Neuron (in vitro differentiated cells): Measurements from ENCODE around the gene PRPSAP1.
A peak's percentile ranks its signal among the peaks of the same experiment; 100 is the strongest.
"Not testable (repeated sequence)": the region's sequence is repeated elsewhere in the genome, so short reads cannot be mapped to it uniquely, and the experiment has no call there.

ENCODE experiments used
- H2AFZ ChIP-seq: one replicate; pipeline ENCODE4 v1.6.1; 2013; ENCODE audit warnings: low read depth, mild to moderate bottlenecking, inconsistent platforms, low read length, moderate library complexity
- H3K27me3 ChIP-seq: one replicate; pipeline ENCODE4 v1.6.1; 2013; ENCODE audit warnings: low read length; ENCODE audit not compliant: insufficient read depth
- H3K36me3 ChIP-seq: one replicate; pipeline ENCODE4 v1.6.1; 2013; ENCODE audit warnings: low read length; ENCODE audit not compliant: insufficient read depth
- H3K4me1 ChIP-seq: one replicate; pipeline ENCODE4 v1.6.1; 2013; ENCODE audit warnings: low read length; ENCODE audit not compliant: insufficient read depth
- H3K4me3 ChIP-seq: 2 replicates; pipeline ENCODE4 v1.5.1; 2013; ENCODE audit warnings: mild to moderate bottlenecking, low read length, moderate library complexity
- H3K9me3 ChIP-seq: one replicate; pipeline ENCODE4 v1.6.1; 2013; ENCODE audit warnings: low read length

The PRPSAP1 gene

DNA sequence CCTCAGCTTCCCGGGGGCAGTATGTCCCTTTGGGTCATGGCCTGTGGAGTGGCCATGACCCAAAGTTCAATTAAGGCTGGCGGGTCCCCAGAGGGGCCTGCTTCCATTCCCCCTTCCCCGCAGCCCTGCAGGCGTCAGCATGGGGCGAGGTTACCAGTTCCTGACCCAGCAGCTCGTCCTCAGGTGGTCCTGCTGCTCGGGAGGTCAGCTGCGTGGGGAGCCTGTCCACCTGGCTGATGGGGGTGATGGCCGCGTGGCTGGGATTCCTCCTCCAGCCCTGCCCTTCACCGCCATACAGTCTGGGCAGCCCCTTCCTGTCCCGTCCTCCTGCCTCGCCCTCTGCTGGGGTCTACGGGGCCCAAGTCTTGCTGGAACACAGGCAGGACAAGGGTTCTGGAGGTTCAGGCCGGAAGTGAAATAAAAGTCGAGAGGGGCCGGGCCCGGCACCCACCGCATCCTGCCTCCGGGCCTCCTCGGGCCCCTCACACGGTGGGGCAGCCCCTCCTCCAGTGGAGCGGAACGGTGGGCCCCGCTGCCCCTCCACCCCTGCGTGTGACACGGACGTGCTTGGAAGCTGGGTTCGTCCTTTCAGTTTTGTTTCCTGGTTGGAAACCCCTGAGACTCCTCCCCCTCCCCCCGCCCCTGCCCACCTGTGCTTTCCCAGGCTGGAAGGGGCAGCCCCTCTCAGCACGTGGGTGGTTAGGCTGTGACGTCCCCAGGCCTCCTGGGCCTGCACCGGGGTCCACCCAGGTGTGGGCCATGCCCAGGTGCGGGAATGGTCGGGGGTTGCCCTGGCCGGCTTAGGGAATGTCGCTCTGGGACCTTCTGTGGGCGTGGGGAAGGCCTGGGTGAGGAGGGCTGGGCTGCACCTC lies 81.8 kb downstream of the PRPSAP1 start:
- H3K27me3 ChIP-seq: no peaks in the 10 kb centered on the region
- no peaks in the 10 kb centered on the region for H3K9me3 ChIP-seq
- no peak overlapping the region for H2AFZ ChIP-seq
- H3K36me3 ChIP-seq: peaks cover 22% of the 10 kb centered on the region
- no peak overlapping the region for H3K4me3 ChIP-seq
- peaks cover 7% of the 10 kb centered on the region for H3K4me1 ChIP-seq

DNA sequence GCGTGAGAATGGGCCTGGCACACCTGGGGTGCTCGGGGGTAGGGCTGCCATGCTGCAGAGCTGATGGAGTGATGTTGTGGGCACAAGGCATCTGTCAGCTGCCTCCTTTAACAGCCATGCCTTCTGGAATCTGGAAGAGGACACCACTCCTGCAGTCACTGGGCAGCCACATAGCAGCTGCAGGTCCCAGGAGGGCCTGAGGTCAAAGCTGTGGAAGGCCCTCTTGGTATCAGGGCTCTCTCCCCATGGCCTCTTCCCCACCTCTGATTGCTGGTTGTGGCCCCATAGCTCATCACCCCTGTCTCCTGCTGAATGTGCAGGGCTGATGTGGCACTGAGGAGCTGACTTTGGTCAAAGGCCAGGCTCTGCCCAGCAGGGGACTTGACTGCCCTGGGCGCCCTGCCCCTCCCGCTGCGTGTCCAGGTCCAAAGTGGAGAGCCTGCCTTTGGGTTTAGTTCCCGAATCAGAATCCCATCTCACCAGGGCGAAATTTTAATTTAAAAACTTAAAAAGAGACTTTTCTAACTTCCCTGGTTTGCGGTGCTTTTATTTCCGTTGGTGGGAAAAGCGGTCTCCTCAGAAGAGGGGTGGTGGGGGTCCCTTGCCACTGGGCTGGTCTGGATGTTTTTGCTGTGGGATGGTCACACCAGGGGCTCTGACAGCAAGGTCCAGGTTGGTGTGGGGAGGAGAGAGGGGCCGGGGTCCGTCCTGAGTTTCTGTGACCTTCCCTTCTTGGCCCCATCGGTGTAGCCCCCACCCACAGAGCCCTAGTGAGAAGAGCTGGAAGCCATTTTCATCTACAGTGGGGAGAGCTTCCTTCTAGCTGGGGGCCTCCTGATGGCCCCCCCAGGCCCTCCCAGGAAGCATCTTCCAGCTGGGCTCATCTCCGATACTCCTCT lies 82.7 kb downstream of the PRPSAP1 start:
- Histone ChIP-seq H3K36me3 (peaks cover 22% of the 10 kb centered on the region), H3K4me1 (peaks cover 13% of the 10 kb centered on the region), H3K27me3 (no peaks in the 10 kb centered on the region), H2AFZ (no peak overlapping the region), H3K4me3 (no peak overlapping the region), H3K9me3 (no peaks in the 10 kb centered on the region)

DNA sequence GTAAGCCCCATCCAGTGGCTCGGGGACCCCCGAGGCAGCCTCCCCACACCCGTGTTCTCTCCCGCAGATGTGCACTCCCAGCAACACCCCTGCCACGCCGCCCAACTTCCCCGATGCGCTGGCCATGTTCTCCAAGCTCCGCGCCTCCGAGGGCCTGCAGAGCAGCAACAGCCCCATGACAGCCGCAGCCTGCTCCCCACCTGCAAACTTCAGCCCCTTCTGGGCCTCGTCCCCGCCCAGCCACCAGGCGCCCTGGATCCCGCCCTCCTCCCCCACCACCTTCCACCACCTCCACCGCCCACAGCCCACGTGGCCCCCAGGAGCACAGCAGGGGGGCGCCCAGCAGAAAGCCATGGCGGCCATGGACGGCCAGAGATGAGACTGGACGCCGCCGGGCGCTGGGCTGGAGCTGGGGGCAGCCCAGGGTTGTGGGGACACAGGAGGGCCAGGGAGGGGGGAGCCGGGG lies 83.6 kb downstream of the PRPSAP1 start:
- H3K36me3 ChIP-seq: peaks cover 22% of the 10 kb centered on the region
- no peak overlapping the region for H2AFZ ChIP-seq
- H3K4me1 ChIP-seq: peaks cover 13% of the 10 kb centered on the region
- no peak overlapping the region for H3K4me3 ChIP-seq
- no peaks in the 10 kb centered on the region for H3K27me3 ChIP-seq
- no peaks in the 10 kb centered on the region for H3K9me3 ChIP-seq

DNA sequence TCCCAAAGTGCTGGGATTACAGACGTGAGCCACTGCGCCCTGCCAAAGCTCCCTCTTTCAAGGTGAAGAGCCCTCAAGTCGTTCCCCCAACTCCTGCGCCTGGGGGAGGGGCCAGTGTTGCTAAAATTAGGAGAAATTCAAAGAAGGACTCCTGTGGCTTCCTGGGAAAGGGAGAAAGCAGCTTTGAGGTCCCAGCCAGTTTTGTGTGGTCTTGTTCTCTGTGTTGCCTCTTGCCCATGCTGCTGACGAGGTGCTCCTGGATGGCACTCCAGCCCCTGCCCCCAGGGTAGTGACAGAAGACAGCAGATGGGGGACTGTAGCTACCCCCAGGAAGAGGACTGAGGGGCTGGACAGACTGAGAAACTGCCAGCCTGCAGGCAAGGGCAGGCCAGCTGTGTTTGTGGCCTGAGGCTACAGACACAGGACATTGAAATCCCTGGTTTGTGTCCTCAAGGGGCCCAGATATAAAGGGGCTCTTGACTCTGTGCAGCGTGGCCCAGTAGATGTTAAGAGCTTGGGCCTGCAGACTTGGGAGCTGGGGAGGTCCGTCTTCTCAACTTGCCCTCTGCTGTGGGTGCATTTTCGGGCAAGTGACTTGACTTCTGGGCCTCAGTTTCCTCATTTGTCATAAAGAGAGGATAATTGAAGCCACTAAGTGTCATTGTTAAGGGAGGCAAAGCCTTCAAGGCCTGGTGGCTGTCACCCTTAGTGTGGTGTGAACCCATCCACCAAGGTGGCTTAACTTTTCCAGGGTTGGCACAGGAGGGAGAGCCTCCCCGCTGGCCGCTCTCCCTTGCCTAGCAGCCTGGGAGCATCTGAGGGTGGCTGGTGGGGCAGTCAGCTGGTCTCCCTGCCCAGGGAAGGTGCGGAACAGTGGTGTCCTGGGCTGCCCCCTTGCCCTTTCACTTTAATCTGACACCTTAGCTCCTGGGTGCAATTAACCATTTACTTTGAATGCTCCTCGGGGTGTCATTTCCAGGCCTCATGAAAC lies 84.4 kb downstream of the PRPSAP1 start:
- H3K36me3 ChIP-seq: peaks cover 22% of the 10 kb centered on the region
- no peaks in the 10 kb centered on the region for H3K9me3 ChIP-seq
- H3K4me1 ChIP-seq: peaks cover 17% of the 10 kb centered on the region
- no peaks in the 10 kb centered on the region for H3K27me3 ChIP-seq
- H2AFZ ChIP-seq: no peak overlapping the region
- H3K4me3 ChIP-seq: no peak overlapping the region

DNA sequence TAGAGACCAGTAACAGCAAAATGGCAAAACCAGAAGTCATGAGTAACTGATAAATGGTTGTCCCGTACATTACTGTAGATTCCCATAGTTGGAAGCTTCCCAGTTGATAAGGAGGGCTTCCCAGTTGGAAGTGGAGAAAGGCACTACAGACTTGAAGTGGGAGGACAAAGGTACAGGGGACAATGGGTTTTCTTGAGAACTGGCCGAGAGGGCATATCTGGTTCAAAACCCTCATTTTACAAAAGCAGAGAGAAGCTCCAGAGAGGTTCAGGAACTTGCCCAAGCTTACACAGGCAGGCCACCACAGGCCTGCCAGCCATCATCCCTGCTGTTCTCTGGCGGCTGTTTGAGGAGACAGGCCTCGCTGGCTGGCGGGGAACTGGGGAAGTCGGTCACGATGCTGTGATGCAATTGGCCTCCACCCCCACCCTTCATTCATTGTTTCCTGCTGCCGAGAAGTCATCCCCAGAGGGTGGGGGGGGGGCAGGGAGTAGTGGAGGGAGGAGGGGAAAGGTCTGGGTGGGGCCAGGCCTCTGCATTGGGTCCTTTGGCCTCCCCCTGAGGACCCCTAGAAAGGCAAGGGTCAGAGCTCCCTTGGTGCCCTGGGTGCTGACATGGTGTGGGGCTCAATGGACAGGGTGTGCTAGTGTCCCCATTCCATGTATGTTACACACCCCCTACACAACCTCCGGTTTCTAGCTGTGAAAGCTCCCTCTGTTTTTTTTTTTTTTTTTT lies 85.5 kb downstream of the PRPSAP1 start:
- Histone ChIP-seq H3K36me3 (peaks cover 22% of the 10 kb centered on the region), H3K4me1 (peaks cover 19% of the 10 kb centered on the region), H2AFZ (no peak overlapping the region), H3K27me3 (no peaks in the 10 kb centered on the region), H3K9me3 (no peaks in the 10 kb centered on the region), H3K4me3 (no peak overlapping the region)

DNA sequence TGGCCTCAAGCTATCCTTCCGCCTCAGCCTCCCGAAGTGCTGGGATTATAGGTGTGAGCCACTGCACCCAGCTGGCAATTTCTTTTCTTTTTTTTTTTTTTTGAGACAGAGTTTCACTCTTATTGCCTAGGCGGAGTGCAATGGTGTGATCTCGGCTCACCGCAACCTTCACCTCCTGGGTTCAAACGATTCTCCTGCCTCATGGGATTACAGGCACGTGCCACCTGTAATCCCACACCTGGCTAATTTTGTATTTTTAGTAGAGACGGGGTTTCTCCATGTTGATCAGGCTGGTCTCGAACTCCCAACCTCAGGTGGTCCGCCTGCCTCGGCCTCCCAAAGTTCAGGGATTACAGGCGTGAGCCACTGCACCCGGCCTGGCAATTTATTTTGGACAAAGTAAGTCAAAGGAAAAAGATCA lies 86.1 kb downstream of the PRPSAP1 start:
- H3K27me3 ChIP-seq: not testable (repeated sequence)

DNA sequence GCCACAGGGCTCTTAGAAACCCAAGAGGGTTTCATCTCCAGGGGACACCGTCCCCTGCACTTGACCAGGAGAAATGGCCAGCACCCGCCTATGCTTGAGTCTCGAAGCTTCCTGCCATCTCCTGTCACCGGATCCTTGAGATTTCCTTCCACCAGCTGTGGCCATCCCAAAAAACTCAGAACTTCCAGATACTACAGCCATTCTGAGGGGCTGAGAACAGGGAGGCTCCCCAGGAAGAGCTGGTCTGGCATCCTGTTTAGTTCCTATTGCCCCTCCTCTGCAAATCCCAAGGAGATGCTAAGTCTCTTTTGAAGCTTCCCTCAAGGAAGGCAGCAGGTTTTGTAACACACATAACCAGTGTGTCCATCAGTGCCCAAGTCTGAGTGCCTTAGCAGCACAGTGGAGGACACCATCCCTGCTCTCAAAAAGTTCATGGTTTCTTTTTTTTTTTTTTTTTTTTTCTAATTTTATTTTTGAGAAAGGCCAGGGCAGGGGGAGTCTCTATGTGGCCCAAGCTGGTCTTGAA lies 86.6 kb downstream of the PRPSAP1 start:
- Histone ChIP-seq H2AFZ (no peak overlapping the region), H3K9me3 (no peaks in the 10 kb centered on the region), H3K4me3 (peak overlapping the region; percentile 57), H3K4me1 (peaks cover 22% of the 10 kb centered on the region), H3K27me3 (no peaks in the 10 kb centered on the region), H3K36me3 (peaks cover 22% of the 10 kb centered on the region)

More for the DNA sequence above, 86.1 kb downstream of the PRPSAP1 start:
- H2AFZ ChIP-seq, H3K4me3 ChIP-seq, H3K9me3 ChIP-seq: not testable (repeated sequence)
- peaks cover 19% of the 10 kb centered on the region for H3K4me1 ChIP-seq
- H3K36me3 ChIP-seq: peaks cover 22% of the 10 kb centered on the region

DNA sequence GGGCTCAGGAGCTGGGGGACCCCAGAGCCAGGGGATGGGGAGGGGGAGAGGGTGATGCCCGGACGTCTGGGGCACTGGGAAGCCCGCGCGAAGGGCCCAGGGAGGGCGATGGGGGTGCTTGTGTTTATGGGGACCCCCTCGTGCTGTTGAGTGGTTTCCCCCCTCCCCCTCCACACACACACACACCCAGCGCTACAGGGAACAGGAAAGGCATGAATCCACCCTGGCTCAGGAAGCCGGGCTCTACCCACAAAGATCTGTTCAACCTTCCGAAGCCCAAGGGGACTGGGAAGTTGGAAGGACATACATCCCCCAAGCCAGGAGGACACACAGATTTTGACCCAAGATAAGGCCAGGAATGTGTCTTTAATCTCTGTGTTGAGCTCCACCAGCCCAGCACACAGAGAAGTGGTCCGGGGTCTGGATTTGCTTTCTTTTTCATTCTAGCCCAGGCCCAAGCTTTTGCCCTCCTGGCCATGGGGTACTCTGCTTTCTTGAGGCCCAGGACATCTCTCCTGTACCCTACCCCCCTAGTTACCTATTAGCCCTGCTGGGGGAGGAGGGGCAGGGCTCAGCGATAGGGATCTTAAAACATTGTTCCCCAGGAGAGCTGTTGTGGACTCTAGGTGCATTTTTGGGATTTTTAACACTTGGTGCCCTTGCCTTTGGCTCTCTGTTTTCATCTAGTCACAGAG lies 87.3 kb downstream of the PRPSAP1 start:
- H3K27me3 ChIP-seq: no peaks in the 10 kb centered on the region
- H3K36me3 ChIP-seq: peaks cover 22% of the 10 kb centered on the region

DNA sequence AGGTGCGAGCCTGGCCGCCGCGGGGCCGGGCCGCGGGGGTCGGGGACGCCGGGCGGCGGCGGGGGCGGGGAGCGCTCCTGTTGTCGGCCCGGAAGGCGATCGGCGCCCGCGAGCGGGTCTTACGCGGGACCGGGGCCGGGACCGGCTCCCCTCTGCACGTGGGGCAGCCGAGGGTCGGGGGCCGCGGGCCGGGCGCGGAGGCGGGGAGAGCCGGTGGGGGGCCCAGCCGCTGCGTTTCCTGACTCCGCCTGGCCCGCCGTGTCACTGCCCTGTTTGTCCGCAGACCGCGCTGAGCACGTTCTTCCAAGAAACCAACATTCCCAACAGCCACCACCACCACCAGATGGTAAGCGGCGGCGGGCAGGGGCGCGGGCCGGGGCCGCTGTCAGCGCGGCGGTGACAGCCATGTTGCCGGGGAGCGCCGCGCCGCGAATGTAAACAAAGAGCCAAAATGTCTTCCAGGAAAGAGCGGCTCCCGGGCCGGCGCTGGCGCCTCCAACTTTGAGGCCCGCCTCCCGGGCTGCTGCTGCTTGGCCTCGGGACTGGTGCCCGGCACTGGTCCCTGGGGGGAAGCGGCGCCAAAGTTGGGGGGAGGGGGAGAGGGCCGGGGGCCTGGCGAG lies 88.0 kb downstream of the PRPSAP1 start:
- Histone ChIP-seq H3K4me1 (peaks cover 26% of the 10 kb centered on the region), H2AFZ (no peak overlapping the region), H3K4me3 (peak overlapping the region; percentile 57), H3K36me3 (peaks cover 22% of the 10 kb centered on the region), H3K9me3 (no peaks in the 10 kb centered on the region), H3K27me3 (no peaks in the 10 kb centered on the region)

More for the DNA sequence above, 87.3 kb downstream of the PRPSAP1 start:
- Histone ChIP-seq H3K9me3 (no peaks in the 10 kb centered on the region), H2AFZ (no peak overlapping the region), H3K4me3 (peak overlapping the region; percentile 57), H3K4me1 (peaks cover 26% of the 10 kb centered on the region)

DNA sequence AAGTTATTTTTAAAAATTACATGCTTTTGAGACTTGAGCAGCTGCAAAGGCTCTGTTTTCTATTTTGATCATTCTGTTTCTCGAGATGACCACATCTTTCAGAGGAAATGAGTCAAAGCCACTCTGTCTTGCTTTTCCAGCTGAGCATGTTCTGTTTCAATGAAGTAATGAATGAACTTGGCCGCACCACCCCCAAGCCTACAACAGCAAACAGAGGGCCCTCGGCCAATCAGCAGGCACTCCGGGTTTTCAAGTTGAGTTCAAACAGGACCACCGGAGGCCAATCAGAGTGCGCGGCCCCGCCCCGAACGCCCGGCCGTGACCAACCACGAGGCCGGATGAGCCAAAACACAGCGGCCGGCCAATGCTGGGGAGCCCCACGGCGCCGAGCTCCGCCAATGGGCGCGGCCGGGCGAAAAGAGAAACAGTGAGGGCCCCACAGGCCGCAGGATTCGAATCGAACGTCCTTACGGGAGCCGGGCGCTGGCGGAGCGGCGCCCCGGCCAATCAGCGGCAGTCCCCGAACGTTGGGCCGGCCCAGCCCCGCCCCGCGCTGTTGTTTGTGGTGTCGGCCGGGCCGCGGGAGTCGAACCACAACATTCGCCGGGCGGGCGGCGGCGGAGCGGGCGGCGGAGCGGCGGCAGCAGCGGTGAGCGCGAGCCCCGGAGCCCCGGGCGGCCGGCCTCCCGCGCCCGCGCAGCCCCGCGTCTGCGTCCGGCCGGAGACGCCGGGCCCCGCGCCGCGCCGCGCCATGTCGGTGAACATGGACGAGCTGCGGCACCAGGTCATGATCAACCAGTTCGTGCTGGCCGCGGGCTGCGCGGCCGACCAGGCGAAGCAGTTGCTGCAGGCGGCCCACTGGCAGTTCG lies 88.7 kb downstream of the PRPSAP1 start, which contains the start of gene UBALD2:
Gene UBALD2, plus strand, starts transcription at position 594 of the 869 bp plus-strand sequence. Its CDS starts 158 bp downstream, at position 752.
- no peaks in the 10 kb centered on the region for H3K9me3 ChIP-seq
- no peak within 1 kb of the TSS for H2AFZ ChIP-seq
- peaks cover 26% of the 10 kb centered on the region for H3K4me1 ChIP-seq
- H3K4me3 ChIP-seq: peak within 1 kb of the TSS; percentile 57
- H3K36me3 ChIP-seq: peaks cover 20% of the 10 kb centered on the region
- no peaks in the 10 kb centered on the region for H3K27me3 ChIP-seq
